Ishikawa (cell line): ENCODE results near the gene INPP4A.

ENCODE experiments used
- CEBPB ChIP-seq: IDR thresholded peaks from 2 replicates; pipeline ENCODE4 v1.6.1; 2012
- CREB1 ChIP-seq: IDR thresholded peaks from 2 replicates; pipeline ENCODE4 v1.6.1; 2012; ENCODE audit warnings: low read depth
- EGR1 ChIP-seq: IDR thresholded peaks from 2 replicates; pipeline ENCODE4 v1.6.1; 2012
- EP300 ChIP-seq: IDR thresholded peaks from 2 replicates; pipeline ENCODE4 v1.6.1; 2012; ENCODE audit warnings: borderline replicate concordance
- FOXM1 ChIP-seq: IDR thresholded peaks from 2 replicates; pipeline ENCODE4 v1.6.1; 2012; ENCODE audit warnings: low read depth, borderline replicate concordance
- NFIC ChIP-seq: IDR thresholded peaks from 2 replicates; pipeline ENCODE4 v1.6.1; 2012
- RAD21 ChIP-seq: IDR thresholded peaks from 2 replicates; pipeline ENCODE4 v1.6.1; 2012; ENCODE audit warnings: low read depth
- TAF1 ChIP-seq: IDR thresholded peaks from 2 replicates; pipeline ENCODE4 v1.6.1; 2012; ENCODE audit warnings: low read depth, mild to moderate bottlenecking
- TCF12 ChIP-seq: IDR thresholded peaks from 2 replicates; pipeline ENCODE4 v1.6.1; 2012; ENCODE audit warnings: low read depth
- TEAD4 ChIP-seq: IDR thresholded peaks from 2 replicates; pipeline ENCODE4 v1.6.1; 2012
- USF1 ChIP-seq: IDR thresholded peaks from 2 replicates; pipeline ENCODE4 v1.6.1; 2012
- YY1 ChIP-seq: IDR thresholded peaks from 2 replicates; pipeline ENCODE4 v1.6.1; 2012; ENCODE audit warnings: low read depth
- ZBTB7A ChIP-seq: IDR thresholded peaks from 2 replicates; pipeline ENCODE4 v1.6.1; 2012; ENCODE audit warnings: low read depth
- TF ChIP-seq, protein P1 (sequence below): IDR thresholded peaks from 2 replicates; pipeline ENCODE4 v1.6.1; 2012
- TF ChIP-seq, protein P2 (sequence below): IDR thresholded peaks from 2 replicates; pipeline ENCODE4 v1.6.1; 2012; ENCODE audit warnings: low read depth, mild to moderate bottlenecking

Gene INPP4A

GRCh38 chr2:98434492-98434891 is 10.2 kb upstream of the INPP4A start:
- TF ChIP-seq RAD21 (no peak), YY1 (no peak), TEAD4 (no peak)
- TF ChIP-seq, protein P1, sequence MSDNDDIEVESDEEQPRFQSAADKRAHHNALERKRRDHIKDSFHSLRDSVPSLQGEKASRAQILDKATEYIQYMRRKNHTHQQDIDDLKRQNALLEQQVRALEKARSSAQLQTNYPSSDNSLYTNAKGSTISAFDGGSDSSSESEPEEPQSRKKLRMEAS, result no peak
- TF ChIP-seq, protein P2, sequence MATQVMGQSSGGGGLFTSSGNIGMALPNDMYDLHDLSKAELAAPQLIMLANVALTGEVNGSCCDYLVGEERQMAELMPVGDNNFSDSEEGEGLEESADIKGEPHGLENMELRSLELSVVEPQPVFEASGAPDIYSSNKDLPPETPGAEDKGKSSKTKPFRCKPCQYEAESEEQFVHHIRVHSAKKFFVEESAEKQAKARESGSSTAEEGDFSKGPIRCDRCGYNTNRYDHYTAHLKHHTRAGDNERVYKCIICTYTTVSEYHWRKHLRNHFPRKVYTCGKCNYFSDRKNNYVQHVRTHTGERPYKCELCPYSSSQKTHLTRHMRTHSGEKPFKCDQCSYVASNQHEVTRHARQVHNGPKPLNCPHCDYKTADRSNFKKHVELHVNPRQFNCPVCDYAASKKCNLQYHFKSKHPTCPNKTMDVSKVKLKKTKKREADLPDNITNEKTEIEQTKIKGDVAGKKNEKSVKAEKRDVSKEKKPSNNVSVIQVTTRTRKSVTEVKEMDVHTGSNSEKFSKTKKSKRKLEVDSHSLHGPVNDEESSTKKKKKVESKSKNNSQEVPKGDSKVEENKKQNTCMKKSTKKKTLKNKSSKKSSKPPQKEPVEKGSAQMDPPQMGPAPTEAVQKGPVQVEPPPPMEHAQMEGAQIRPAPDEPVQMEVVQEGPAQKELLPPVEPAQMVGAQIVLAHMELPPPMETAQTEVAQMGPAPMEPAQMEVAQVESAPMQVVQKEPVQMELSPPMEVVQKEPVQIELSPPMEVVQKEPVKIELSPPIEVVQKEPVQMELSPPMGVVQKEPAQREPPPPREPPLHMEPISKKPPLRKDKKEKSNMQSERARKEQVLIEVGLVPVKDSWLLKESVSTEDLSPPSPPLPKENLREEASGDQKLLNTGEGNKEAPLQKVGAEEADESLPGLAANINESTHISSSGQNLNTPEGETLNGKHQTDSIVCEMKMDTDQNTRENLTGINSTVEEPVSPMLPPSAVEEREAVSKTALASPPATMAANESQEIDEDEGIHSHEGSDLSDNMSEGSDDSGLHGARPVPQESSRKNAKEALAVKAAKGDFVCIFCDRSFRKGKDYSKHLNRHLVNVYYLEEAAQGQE, result no peak

DNA sequence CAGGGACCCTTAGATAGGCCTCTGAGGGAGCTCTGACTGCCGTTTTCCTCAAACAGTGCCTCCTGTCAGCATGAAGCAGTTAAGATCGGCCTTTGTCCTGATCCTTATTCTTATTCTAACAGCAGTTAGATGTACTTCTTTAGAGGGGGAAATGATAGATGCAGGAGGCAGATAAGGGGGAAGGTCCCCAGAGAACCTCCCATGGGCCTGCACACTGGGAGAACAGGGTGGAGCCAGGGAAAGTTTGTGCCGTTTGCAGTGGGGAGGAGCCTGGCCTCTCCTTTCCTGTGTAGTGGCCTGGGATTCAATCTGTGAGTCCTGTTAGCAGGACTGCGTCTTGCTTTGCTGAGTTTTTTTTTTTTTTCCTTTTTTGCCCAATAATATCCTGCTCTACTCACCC is 7.9 kb upstream of the INPP4A start:
- TF ChIP-seq CREB1 (no peak), TEAD4 (no peak), NFIC (no peak), EP300 (no peak), EGR1 (no peak), ZBTB7A (no peak), YY1 (no peak), TAF1 (no peak), FOXM1 (no peak), CEBPB (no peak), RAD21 (no peak), TCF12 (no peak), USF1 (no peak)
- TF ChIP-seq, protein P1, result no peak
- TF ChIP-seq, protein P2, result no peak

DNA sequence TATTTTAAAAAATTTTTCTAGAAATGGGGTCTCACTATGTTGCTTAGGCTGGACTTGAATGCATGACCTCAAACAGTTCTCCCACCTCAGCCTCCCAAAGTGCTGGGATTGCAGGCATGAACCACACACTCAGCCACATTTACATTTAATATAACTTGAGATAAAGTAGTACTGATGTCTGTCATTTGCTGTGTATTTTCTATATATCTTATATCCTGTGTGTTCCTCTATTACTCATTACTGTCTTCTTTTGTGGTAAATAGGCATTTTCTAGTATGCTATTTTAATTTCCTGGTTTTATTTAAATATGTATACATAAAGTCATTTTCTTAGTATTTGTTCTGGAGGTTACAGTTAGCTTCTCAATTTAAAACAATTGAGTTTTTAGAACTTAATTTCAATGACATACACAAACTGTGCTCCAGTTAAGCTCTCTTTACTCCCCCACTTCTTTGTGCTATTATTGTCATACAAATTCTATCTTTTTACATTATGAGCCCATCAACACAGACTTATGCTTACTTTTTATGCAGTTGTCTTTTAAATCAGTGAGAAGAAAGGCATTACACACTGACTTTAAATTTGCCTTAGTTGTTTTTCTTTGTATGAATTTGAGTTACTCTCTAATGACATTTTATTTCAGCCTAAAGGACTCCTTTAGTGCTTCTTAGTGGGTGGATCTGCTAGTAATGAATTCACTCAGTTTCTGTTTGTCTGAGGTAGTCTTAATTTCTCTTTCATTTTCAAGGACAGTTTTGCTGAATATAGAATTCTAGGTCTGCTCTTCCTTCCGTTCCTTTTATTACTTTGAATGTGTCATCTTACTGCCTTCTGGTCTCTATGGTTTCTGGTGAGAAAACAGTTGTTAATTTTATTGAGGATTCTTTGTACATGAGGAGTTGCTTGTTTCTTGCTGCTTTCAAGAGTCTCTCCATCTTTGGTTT is 6.2 kb upstream of the INPP4A start:
- TF ChIP-seq YY1 (no peak), ZBTB7A (no peak), FOXM1 (no peak), EGR1 (no peak), USF1 (no peak), NFIC (no peak), EP300 (no peak), TEAD4 (no peak), TCF12 (no peak), CEBPB (no peak), CREB1 (no peak)
- TF ChIP-seq, protein P1, result no peak
- TF ChIP-seq, protein P2, result no peak
